ENCODE measurements around the gene CLEC16A.
A peak's percentile ranks its signal among the peaks of the same experiment; 100 is the strongest.
"Not testable (repeated sequence)": the region's sequence is repeated elsewhere in the genome, so short reads cannot be mapped to it uniquely, and the experiment has no call there.

CLEC16A gene

DNA sequence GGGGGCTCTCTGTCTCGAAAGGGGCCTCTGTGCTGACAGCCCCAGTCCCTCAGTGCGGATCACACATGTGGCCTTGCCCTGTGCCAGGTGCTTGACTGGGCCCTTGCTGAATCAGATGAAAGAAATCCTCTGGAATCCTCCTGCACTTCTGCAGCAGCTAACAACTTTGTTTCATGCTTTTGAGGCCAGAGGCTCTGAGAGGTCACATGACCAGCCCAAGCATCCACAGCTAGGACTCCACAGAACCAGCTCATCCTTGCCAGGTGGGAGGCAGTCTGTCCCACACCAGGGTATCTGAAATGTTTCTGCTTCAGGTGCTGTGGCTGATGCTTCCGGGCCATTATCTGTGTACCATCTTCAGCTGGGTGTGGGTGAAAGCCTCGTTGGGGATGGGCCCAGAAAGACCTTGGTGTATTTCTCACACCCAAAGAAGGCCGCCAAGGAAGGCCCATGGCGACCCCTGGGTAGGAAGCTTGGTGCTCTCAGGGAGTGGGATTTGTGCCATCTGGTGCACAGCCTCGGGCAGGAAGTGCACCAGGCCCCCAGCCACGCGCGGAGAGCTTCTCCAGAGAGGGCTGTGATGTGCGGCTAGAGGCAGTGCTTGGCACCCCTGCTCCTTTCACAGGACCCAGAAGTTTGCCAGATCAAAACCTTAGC is 143.8 kb downstream of the CLEC16A start:
- no peak for DNase-seq

DNA sequence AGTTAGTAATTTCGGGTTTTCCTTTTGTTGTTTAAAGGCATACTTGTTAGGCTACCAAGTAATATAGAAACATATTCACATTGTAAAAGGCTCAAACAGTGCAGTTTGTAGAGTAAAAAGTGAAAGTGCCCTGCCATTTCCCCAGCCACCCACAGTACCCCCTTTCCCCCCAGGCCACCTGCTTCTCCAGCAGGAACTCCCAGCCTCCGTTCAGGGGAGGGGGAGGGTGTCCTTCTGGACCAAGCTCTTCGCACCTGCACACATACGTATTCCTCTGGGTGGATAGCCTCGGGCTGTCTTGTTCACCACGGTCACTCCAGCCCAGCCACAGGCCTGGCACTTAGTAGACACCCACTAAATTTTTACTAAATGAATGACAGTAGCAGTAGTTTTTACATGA is 144.5 kb downstream of the CLEC16A start:
- no peak for DNase-seq

DNA sequence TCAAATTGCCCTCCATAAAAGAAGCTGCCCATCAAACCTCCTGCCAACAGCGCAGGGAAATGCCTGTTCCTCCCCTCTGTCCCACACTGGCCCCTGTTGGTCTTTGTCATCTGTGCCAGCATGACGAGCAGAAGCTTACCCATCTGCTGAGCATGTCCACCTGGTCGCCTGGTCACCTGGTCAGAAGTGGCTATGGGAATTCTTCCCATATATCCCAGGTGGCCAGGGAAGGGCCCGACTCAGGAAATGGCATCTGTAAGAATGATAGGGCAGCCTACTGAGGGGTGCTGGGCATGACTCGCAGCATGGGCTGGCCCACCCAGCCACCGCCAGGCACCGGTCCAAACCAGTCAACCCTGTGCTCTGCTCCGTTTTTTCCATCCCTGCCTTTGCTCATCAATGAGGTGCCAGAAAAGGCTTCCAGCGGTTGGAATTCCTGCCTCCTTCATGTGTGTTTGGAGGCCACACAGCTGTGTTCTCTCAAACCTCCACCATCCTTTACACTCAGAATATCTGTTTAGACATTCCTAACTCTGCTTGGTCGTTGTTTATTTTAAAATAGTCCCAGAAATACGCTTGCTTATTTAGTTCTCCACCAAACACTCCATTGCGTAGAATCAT is 145.2 kb downstream of the CLEC16A start:
- peak; percentile 61 for DNase-seq

DNA sequence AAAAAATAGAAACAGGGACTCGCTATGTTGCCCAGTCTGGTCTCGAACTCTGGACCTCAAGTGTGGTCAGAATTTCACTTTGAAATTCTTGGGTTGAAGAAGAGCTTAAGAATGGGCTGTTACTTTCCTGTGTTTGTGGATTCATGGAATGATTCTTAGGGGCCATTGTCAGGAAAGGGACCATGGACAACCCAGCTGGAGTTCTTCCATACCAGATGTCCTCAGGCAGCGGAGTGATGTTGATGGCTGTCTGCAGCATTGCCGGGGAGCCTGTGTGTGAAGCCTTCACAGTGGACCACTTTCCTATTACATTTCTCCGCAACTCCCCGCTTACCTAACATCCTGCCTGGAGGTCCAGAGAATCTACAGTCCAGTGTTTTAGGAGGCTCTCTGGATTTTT is 145.9 kb downstream of the CLEC16A start:
- DNase-seq, result no peak

DNA sequence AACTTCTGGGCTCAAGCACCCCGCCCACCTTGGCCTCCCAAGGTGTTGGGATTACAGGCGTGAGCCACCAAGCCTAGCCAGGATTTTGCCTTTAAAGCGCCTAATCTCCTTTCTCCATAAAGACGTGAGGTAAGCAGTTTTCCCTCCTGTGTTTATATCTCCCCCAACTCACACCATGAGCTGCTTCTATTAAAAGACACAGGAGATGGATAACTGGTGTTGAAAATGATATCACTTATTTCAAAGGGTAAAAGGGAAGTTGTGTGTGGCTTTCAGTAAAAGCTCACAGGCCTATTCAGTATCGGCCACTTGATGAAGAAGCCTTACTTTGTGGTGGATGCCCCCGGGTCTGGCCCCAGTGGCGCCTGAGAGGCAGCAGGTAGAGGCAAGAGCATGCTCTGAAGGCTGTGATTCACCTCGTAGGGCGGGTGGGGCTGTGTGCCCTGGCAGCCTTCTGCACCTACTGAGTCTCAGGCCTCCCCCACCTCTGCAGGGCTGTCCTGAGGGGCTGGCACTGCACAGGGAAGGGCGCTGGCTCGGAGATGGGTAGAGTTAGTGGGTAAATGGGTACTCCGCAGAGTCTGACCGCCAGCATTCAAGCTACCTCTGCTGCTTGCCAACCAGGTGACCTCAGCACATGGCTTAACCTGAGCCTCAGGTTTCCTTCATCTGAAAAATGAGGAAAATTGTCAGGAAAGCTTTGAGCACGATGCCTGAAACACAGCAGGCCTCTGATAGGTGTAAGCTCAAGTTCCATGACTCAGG is 146.8 kb downstream of the CLEC16A start:
- no peak for DNase-seq

DNA sequence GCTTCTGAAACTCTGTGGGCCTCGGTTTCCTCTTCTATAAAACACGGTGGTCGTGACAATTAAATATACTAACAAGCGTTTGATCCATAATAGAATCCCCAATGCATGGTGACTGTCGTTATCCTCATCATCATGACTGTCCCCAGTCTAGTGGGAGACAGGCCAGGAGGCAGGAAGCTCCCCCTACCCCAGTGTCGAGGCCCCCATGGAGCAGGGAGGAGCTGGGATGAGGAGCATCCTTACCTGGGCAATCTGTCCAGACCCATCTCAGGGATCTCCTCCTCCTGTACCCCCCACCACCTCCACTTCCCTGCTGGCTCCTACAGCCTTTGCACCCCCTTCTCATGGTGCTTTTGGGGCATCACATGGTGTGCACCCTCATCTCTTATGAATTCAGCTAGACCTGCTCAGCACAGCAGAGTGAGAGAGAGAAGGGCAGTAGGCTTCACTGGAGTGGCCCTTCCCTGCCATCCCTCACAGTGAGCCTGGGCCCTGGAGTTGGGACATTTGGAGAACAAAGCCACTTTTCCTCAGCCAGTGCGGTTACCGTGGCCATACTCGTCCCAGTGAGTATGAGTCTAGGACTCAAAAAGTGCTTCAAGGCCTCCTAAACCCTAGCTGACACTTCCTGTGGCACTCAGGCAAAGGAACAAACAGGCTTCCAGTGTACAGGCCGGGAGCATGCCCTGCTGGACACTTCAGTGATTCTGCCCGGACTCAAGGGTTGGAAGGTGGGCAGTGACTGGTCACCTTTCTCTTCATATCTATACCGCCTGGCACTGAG is 148.6 kb downstream of the CLEC16A start:
- no peak for DNase-seq

DNA sequence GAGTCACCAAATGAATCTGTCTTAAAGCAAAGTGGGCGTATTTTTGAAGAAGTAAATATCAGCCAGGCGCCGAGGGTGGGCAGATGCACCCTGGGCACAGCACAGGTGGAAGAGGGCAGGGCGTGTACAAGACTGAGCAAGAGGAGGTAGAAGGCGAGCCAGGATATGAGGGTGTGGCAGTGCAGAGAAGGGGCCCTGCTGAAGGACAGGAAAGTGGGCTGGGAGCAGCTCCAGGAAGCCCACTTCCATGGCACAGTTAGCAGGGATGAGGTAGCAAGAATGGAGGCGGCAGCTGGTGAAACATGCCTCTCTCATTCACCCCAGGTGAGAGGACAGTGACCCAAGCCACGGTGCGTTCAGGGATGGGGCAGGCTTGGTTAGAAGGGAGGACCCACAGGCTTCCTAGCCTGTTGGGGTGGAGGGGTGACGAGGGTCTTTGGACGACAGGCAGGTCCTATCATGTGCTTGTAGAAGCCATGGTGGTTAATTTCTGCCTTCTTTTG is 149.3 kb downstream of the CLEC16A start:
- no peak for DNase-seq

DNA sequence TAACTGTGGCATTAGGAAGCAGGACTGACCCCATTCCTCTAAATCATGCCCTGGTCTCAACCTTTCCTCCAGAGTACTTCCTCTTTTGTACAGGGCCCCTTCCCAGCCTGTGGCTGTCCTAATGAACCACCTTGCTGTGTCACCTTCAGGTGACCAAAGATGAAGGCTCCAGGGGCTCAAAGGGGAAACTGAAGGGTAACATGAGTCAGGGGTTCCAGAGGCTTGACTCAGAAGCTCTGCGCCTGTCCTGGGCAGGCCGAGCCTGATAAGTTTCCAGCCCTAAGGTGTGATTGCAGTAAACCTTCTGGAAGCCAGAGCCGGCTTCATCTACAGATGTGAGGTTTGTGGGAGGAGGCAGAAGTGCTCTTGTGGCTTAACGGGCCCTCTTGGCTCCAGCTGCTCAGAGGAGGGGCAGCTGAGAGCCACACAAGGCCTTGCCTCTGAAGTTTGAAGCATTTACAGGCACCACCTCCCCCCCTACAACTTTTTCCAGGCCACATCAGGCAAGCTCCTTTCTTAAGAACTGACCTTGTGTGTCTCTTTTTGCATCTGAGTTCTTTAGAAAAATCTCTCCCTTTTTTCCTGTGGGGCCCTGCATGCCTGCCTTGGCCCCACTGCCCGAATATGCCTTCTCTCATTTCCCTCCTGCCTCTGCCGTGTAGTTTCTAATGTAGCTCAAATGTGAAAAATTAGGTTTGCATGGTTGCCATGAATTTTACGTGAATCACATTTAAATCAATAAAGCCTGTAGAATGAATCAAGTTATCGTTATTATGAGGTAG is 149.9 kb downstream of the CLEC16A start:
- no peak for DNase-seq

DNA sequence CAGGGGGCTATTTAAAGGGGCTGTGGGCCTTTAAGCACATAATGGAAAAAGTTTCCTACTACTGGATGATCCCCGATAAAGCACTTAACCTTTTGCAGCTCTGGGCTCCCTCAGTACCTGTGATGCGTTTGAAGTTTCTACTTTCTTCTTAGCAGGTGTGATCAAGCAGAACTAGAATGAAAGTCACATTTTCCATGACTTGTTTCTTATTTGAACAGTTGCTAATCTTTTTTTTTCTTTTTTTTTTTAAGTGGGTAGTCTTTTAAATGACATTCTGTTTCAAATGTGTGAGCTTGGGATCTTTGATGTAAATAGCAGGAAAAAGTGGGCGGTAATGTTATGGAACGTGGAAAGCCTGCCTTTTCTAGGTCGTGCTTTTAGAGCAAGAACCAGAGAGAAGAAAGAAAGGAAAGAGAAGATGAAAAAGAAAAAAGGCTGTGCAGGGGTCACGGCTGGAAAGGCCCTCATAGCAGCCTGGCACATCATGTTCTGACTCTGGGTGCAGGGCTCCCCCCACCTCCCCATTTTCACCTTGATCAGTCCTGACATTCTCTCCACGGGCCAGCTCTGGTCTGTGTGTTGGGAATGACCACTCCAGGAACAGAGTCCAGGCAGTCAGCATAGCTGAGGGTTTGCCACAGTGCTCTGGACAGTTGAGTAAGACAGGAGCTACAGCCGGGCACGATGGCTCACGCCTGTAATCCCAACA is 150.6 kb downstream of the CLEC16A start:
- DNase-seq, result no peak

DNA sequence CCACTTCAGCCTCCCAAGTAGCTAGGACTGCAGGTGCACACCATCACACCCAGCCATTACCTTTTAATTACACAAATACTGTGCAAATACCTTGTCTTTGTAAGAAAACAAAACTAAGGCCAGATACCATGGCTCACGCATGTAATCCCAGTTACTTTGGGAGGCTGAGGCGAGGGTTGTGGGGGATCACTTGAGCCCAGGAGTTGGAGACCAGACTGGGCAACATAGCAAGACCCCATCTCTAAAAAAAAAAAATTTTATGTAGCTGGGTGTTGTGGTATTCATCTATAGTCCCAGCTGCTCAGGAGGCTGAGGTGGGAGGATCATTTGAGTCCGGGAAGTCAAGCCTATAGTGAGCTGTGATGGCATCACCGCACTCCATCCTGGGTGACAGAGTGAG is 151.6 kb downstream of the CLEC16A start:
- no peak for DNase-seq

DNA sequence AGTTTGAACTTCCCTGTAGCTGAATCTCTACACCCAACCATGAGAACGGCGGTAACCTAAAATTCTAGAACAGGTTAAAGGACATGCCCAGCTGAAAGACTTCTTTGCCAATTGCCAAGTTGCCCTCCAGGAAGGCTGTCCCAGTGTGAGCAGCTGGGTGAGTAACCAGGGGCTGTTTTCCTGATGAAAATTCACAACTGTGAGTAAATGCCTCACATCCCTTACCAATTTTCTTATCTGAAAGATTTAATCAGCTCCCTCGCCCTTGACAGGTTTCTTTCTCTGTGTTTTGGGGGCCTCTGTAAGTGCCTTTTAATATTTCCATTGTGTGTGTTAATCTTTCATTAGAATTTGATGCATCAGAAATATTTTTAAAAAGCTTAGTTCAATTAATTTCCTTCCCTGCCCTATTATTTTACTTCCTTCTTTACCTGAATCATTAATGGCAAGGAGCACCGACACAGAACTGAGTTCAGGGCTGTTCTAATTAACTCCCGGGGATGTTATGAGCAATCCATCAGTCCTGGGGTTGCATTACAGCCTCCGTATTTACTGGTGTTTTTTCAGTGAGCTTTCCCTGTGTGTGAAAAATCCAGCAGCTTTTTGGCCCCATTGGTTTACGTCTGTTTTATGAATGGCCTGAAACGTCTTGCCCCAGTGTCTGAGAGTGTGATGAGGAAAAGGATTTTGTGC is 152.9 kb downstream of the CLEC16A start:
- no peak for DNase-seq

DNA sequence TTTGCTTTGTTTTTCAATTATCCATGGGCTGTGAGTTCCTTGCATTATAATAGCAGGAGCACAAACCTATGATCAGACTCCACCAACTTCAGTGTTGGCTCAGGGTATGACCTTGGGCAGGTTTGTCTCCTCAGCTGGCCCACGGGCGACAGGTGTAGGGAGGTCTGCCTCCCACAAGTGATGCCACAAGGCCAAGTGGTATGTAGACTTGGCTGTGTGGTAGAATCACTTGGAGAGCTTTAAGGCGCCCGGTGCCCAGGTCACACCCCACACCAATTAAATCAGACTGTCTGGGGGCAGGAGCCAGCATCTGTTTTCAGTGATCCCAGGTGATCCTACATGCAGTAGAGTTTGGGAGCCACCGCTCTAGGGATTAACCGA is 153.4 kb downstream of the CLEC16A start:
- DNase-seq, result no peak

DNA sequence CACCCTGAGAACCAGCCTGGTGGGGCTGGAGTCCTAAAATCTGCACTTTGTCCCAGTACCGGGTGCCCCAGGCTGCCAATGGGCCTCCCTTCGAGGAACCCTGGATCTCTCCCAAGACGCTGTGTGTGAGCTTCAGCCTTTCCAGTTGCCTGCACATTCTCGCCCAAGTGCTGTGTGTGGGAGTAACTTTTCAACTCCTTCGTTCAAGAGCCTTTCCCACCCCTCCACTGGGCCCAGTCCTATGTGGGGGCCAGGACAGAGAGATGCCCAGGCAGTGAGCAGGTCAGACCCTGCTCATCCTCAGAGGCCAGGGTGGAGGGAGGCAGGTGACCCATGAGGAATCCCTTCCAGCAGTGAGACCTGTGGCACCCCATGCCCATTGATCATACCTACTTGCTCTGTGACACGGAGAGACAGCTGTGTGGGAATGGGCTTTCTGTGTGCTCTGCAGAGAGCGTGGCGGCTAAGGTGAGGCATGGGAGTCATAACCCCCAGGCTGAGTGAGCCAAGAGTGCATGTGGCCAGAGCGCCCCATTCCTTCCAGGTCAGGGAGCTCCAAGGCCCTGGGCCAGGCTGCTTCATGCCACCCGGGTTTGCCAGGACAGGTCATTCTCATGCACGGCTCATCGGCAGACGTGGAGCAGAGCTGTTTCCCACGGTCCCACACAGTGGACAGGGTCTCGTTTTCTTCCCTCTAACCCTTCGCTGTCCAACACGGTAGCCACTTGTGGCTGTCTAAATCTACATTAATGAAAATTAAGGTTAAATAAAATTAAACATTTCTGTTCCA is 154.4 kb downstream of the CLEC16A start:
- DNase-seq, result no peak

DNA sequence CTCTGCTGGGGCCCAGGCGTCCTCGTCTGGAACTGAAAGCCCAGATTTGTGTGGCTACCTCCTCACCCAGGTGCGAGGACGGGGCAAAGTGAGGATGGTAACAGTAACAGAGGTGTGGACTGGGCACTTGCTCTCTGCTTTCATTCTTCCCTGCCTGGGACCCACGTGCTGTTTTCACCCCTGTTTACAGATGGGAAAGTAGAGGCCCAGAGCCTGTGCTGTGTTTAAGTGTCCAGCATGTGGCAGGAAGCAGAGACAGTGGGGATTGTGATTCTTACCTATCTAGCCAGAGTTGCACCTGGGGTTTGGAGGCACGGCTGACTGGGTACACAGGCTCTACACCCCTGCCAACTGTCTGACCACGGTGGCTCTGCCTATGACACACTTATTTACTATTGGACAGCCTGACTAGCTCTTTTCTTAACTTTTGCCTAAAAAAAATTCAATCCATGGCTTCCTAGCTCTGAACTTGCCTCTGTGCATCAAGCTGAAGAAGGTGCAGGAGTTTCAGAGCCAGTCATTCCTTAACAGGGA is 155.4 kb downstream of the CLEC16A start:
- DNase-seq, result no peak

DNA sequence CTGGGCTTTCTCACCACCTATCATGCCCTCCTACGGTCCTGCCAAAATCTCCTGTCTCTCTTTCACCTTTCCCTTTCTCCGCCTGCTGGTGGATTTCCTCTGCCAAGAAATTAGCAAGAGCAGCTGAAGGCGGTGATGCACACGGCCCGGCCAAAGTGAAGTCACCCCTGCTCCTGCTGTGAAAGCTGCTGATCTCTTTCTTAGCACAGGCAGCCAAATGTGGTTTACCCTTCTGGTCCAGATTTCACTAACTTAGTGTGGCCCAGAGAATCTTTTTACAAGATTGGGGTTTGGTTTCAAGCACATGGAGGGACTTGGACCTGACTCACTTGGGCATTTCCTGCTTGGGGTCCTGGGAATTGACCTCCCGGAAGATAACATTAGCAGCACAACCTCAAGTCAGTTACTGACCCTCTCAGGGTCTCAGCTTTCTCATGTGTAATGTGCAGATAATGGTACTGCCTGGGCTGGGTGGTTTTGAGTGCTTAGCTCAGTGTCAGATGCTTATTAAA is 155.9 kb downstream of the CLEC16A start:
- DNase-seq, result peak; percentile 85

DNA sequence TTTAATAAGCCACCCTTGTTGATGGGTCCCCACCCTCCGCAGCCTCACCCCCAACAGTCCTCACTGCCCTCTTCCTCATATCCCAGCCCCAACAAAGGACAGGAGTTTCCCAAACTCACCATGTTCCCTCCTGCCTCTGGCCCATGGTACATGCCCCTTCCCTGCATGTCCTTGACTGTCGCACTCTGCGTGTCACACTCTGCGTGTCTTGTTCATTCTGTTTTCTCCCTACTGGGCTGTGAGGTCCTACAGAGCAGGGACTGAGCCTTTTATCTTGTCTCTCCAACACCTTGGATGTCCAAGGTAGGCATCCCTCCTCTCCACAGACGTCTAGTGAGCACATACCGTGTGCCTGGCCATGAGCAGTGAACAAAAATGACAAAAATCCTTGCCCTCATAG is 156.9 kb downstream of the CLEC16A start:
- no peak for DNase-seq

DNA sequence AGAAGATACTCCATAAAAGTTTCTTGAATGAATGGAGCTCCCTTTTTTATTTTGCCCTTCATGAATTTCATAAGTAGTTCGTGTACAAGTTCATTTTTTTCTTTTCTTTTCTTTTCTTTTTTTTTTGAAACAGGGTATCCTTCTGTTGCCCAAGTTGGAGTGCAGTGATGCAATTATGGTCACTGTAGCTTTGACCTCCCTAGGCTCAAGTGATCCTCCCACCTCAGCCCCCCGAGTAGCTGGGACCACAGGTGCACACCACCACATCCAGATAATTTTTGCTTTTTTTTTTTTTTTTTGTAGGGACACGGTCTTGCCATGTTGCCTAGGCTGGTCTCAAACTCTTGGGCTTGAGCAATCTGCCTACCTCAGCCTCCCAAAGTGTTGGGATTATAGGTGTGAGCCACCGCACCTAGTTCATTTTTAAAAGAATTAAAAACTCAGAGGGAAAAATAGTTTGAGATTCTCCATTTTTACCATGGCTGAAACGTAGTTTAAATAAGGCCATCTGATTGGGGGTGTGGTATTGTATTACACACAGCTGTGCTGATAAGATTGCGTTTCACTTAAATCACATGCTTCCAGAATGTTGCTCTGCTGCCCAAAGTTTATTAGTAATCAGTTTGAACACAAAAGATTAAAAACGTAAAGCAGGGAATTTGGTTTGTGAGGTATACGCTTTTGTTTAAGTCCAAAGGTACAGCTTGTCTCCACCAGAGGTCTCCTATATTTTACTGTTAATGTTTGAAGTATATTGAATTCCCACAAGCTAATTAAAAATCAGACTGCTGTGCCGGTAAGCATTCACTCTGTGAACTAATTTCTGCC is 157.5 kb downstream of the CLEC16A start:
- no peak for DNase-seq

DNA sequence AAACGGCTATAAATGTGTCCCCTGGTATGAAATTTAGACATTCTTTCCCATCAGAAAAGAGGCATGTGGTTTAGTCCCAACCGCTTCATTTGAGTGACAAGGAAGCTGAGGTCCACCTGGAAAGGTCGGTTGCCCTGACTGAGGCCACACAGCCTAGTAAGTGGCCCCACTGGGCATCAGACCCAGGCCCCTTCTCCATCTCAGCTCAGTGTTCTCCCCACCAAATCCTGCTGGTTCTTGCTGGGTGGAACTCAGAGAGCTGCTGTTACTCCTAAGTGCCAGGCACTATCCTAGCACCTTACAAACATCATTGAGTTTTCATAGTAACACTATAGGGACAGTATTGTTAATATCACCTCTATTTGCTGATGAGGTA is 158.1 kb downstream of the CLEC16A start:
- no peak for DNase-seq

DNA sequence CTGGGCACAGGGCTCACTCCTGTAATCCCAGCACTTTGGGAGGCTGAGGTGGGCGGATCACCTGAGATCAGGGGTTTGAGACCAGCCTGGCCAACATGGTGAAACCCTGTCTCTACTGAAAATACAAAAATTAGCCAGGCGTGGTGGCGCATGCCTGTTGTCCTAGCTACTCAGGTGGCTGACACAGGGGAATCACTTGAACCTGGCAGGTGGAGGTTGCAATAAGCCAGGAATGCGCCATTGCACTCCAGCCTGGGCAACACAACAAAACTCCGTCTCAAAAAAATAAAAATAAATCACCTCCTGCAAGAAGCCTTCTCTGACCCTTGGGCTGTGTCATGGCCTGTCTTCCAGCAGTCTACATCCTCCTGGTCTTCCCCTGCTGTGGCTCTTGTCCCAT is 158.9 kb downstream of the CLEC16A start:
- DNase-seq, result not testable (repeated sequence)

All from fibroblast of skin of scalp (primary cell).